ENCODE data around the gene GPC6.

Gene GPC6

GRCh38 chr13:93714171-93714570 is 487.6 kb downstream of the GPC6 start:
- H3F3A ChIP-seq (ENCODE audit: insufficient read depth, low read length), result no peaks in the 10 kb centered on the region
- no peaks in the 10 kb centered on the region for H3K27me3 ChIP-seq (replicated peaks; ENCODE audit: insufficient read depth, low read length)
- no peak overlapping the region for H3K9ac ChIP-seq (ENCODE audit: low read length)
- peaks cover 5% of the 10 kb centered on the region for H3K4me1 ChIP-seq (ENCODE audit: low read length)
- no peaks in the 10 kb centered on the region for H3K36me3 ChIP-seq (replicated peaks; ENCODE audit: insufficient read depth, low read length)
- no peak overlapping the region for H3K4me2 ChIP-seq (ENCODE audit: low read depth, low read length)
- no peak overlapping the region for H3K27ac ChIP-seq (ENCODE audit: low read length)
- DNase-seq, result no peak
- no peaks in the 10 kb centered on the region for H3K9me3 ChIP-seq (replicated peaks; ENCODE audit: insufficient read depth, low read length)
- no peaks in the 10 kb centered on the region for H3K79me2 ChIP-seq (ENCODE audit: low read length)
- no peak overlapping the region for H2AFZ ChIP-seq (ENCODE audit: low read length)
- H3K9me2 ChIP-seq (replicated peaks; ENCODE audit: insufficient read depth, low read length), result no peaks in the 10 kb centered on the region
- TF ChIP-seq EZH2phosphoT487 (IDR thresholded peaks at IDR 0.05; ENCODE audit: low read length), result no peak
- no peak for TF ChIP-seq EZH2 (optimal IDR thresholded peaks at IDR 0.05; ENCODE audit: low read depth, low read length)
- TF ChIP-seq CTCF (IDR thresholded peaks at IDR 0.05; ENCODE audit: low read length), result no peak
- no peak overlapping the region for H3K4me3 ChIP-seq (ENCODE audit: low read length)
- no peaks in the 10 kb centered on the region for H4K20me1 ChIP-seq (ENCODE audit: insufficient read depth, low read length)

- no peaks in the 10 kb centered on the region for H3K36me3 ChIP-seq (replicated peaks; ENCODE audit: insufficient read depth, low read length)
- H4K20me1 ChIP-seq (ENCODE audit: insufficient read depth, low read length), result no peaks in the 10 kb centered on the region
- H3K9me3 ChIP-seq (replicated peaks; ENCODE audit: insufficient read depth, low read length), result no peaks in the 10 kb centered on the region
- no peaks in the 10 kb centered on the region for H3K9me2 ChIP-seq (replicated peaks; ENCODE audit: insufficient read depth, low read length)
- no peak overlapping the region for H3K4me2 ChIP-seq (ENCODE audit: low read depth, low read length)
- H2AFZ ChIP-seq (ENCODE audit: low read length), result no peak overlapping the region
- H3K27me3 ChIP-seq (replicated peaks; ENCODE audit: insufficient read depth, low read length), result no peaks in the 10 kb centered on the region
- TF ChIP-seq EZH2phosphoT487 (IDR thresholded peaks at IDR 0.05; ENCODE audit: low read length), result no peak
- no peak for TF ChIP-seq CTCF (IDR thresholded peaks at IDR 0.05; ENCODE audit: low read length)
- TF ChIP-seq EZH2 (optimal IDR thresholded peaks at IDR 0.05; ENCODE audit: low read depth, low read length), result no peak
- H3F3A ChIP-seq (ENCODE audit: insufficient read depth, low read length), result no peaks in the 10 kb centered on the region
- no peaks in the 10 kb centered on the region for H3K79me2 ChIP-seq (ENCODE audit: low read length)
- no peak overlapping the region for H3K27ac ChIP-seq (ENCODE audit: low read length)
- no peak overlapping the region for H3K9ac ChIP-seq (ENCODE audit: low read length)
- H3K4me3 ChIP-seq (ENCODE audit: low read length), result no peak overlapping the region
- DNase-seq, result no peak
- H3K4me1 ChIP-seq (ENCODE audit: low read length), result no peaks in the 10 kb centered on the region
These were observed 489.3 kb downstream of the GPC6 start for GRCh38 chr13:93715866-93716265.

GRCh38 chr13:93716623-93717022 is 490.0 kb downstream of the GPC6 start:
- TF ChIP-seq EZH2 (optimal IDR thresholded peaks at IDR 0.05; ENCODE audit: low read depth, low read length) (no peak), EZH2phosphoT487 (IDR thresholded peaks at IDR 0.05; ENCODE audit: low read length) (no peak), CTCF (IDR thresholded peaks at IDR 0.05; ENCODE audit: low read length) (no peak)
- Histone ChIP-seq H3K36me3 (replicated peaks; ENCODE audit: insufficient read depth, low read length) (no peaks in the 10 kb centered on the region), H3K27ac (ENCODE audit: low read length) (no peak overlapping the region), H2AFZ (ENCODE audit: low read length) (no peak overlapping the region), H4K20me1 (ENCODE audit: insufficient read depth, low read length) (no peaks in the 10 kb centered on the region), H3K4me1 (ENCODE audit: low read length) (no peaks in the 10 kb centered on the region), H3K4me2 (ENCODE audit: low read depth, low read length) (no peak overlapping the region), H3K9me3 (replicated peaks; ENCODE audit: insufficient read depth, low read length) (no peaks in the 10 kb centered on the region), H3K27me3 (replicated peaks; ENCODE audit: insufficient read depth, low read length) (no peaks in the 10 kb centered on the region), H3F3A (ENCODE audit: insufficient read depth, low read length) (no peaks in the 10 kb centered on the region), H3K9ac (ENCODE audit: low read length) (no peak overlapping the region), H3K79me2 (ENCODE audit: low read length) (no peaks in the 10 kb centered on the region), H3K9me2 (replicated peaks; ENCODE audit: insufficient read depth, low read length) (no peaks in the 10 kb centered on the region), H3K4me3 (ENCODE audit: low read length) (no peak overlapping the region)
- no peak for DNase-seq
